Keratinocyte (primary cell): ENCODE data around the gene OTUD5. TPM values are rescaled to one million over a fixed set of nuclear protein-coding genes. Genes with fewer than 3 reads are reported as not detected.

Experiments
- DNase-seq: peaks from one replicate; pipeline ENCODE4 v3.0.0-alpha.2; 2011; ENCODE audit warnings: low read depth, missing footprints, low spot score
- FAIRE-seq: peaks from 2 replicates; lab custom pipeline; 2011; peaks lifted over from hg19 to GRCh38; lab: Jason Lieb, UNC
- H2AFZ ChIP-seq: 2 replicates; pipeline ENCODE4 v1.6.0; 2012; ENCODE audit warnings: low read length, control low read depth, inconsistent platforms; ENCODE audit not compliant: control insufficient read depth
- H3K27ac ChIP-seq: 2 replicates; pipeline ENCODE4 v1.5.1; 2011; ENCODE audit warnings: low read length; ENCODE audit not compliant: control insufficient read depth, insufficient read depth
- H3K27me3 ChIP-seq: 3 replicates; pipeline ENCODE4 v1.6.0; 2011; ENCODE audit warnings: low read length; ENCODE audit not compliant: control insufficient read depth, insufficient read depth; ENCODE audit errors: extremely low read depth
- H3K36me3 ChIP-seq, 2 experiments: 2 replicates in 1 of 2; 3 replicates in 1 of 2; pipeline ENCODE4 v1.5.1; 2011; ENCODE audit warnings: low read length in 2 of 2, mild to moderate bottlenecking in 1 of 2; ENCODE audit not compliant: control insufficient read depth in 2 of 2, insufficient read depth in 2 of 2; ENCODE audit errors: extremely low read depth in 1 of 2
- H3K4me1 ChIP-seq: 3 replicates; pipeline ENCODE4 v1.5.1; 2011; ENCODE audit warnings: low read length; ENCODE audit not compliant: control insufficient read depth, insufficient read depth; ENCODE audit errors: extremely low read depth
- H3K4me2 ChIP-seq: 3 replicates; pipeline ENCODE4 v1.6.0; 2011; ENCODE audit warnings: low read depth, low read length; ENCODE audit not compliant: control insufficient read depth, insufficient read depth; ENCODE audit errors: extremely low read depth
- H3K4me3 ChIP-seq, 3 experiments: fragments of 200-600 bp in 1 of 3; sonication (generic) in 1 of 3; 2 replicates in 2 of 3; 3 replicates in 1 of 3; pipeline ENCODE4 v1.5.1; 2011 to 2016; ENCODE audit warnings: low read length in 3 of 3, mild to moderate bottlenecking in 3 of 3, control low read depth in 2 of 3, inconsistent platforms in 1 of 3, low read depth in 1 of 3, mixed read lengths in 1 of 3, mixed run types in 1 of 3, moderate library complexity in 1 of 3; ENCODE audit not compliant: control insufficient read depth in 2 of 3, insufficient read depth in 2 of 3; ENCODE audit errors: extremely low read depth in 1 of 3
- H3K79me2 ChIP-seq: 2 replicates; pipeline ENCODE4 v1.6.0; 2012; ENCODE audit warnings: low read length; ENCODE audit not compliant: control insufficient read depth, insufficient read depth
- H3K9ac ChIP-seq: 3 replicates; pipeline ENCODE4 v1.6.0; 2011; ENCODE audit warnings: low read length; ENCODE audit not compliant: control insufficient read depth, insufficient read depth; ENCODE audit errors: extremely low read depth
- H3K9me1 ChIP-seq: 3 replicates; pipeline ENCODE4 v1.6.0; 2011; ENCODE audit warnings: low read length; ENCODE audit not compliant: control insufficient read depth, insufficient read depth; ENCODE audit errors: extremely low read depth
- H3K9me3 ChIP-seq: 2 replicates; pipeline ENCODE4 v1.5.1; 2012; ENCODE audit warnings: low read depth, low read length; ENCODE audit not compliant: control insufficient read depth
- H4K20me1 ChIP-seq: 3 replicates; pipeline ENCODE4 v1.6.0; 2011; ENCODE audit warnings: low read length; ENCODE audit not compliant: control insufficient read depth, insufficient read depth; ENCODE audit errors: extremely low read depth
- EZH2 ChIP-seq: IDR thresholded peaks from one replicate; pipeline ENCODE4 v1.6.1; 2012; ENCODE audit warnings: inconsistent platforms, mild to moderate bottlenecking, low read length, moderate library complexity
- dilution Hi-C: fragments of 300-500 bp; cut with MboI; formaldehyde crosslinking; loops from one replicate; pipeline ENCODE4 v1.7.0; 2020; ENCODE audit warnings: low sequenced_read_pairs; ENCODE audit not compliant: extremely low pct_ligation_motif_present
- polyA plus RNA-seq, 5 experiments: library from polyadenylated mRNA; depleted of rRNA in 3 of 5; stranded (reverse) in 3 of 5; stranded (forward) in 1 of 5; unstranded in 1 of 5; fragments of >200 nt; gene quantifications; 1 replicate in 1 of 5; 2 replicates in 3 of 5; 3 replicates in 1 of 5; pipeline versions ENCODE4 v1.2.1 to v1.2.3, GENCODE V29; 2011 to 2012; ENCODE audit warnings: missing spikeins in 2 of 5, low read depth in 1 of 5, low replicate concordance in 1 of 5
- TF ChIP-seq, protein P1 (sequence below), 3 experiments: IDR thresholded peaks in 1 of 3; conservative IDR thresholded peaks in 1 of 3; optimal IDR thresholded peaks in 1 of 3; 2 replicates in 2 of 3; 3 replicates in 1 of 3; pipeline versions ENCODE3 to v1.5.1; 2011; ENCODE audit warnings: low read length in 3 of 3, mild to moderate bottlenecking in 3 of 3, moderate library complexity in 2 of 3, control low read depth in 1 of 3, inconsistent platforms in 1 of 3; ENCODE audit not compliant: insufficient read depth in 2 of 3; ENCODE audit errors: extremely low read depth in 1 of 3

OTUD5 gene
- polyA plus RNA-seq, 1 donor (not counting 4 experiments of a cell fraction or from before 2014, with no cell fraction given): 40.3 TPM

DNA sequence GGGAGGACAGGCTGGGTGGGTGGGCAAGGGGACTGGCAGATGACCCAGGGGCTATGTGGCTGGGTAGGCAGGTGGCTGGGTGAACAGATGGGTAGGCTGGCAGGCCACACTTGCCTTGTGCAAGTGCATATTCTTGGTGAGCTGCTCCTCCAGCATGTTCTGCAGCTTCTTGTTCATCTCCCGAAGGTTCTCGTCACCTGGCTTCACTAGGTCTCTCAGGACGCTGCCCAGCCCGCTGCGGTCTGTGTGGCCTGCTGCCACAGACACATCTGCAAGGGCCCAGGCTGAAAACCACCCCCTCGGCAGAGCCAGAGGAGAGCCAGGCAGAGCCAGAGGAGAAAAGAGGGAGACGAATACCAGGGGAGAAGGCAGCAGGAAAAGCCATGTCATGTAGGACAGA lies 17.6 kb upstream of the OTUD5 start:
- DNase-seq (no peak), FAIRE-seq (no peak)
- Histone ChIP-seq H3K27me3 (no peaks in the 10 kb centered on the region), H3K9ac (no peak overlapping the region), H3K4me3 (no peak overlapping the region), H3K9me3 (no peaks in the 10 kb centered on the region), H3K4me2 (no peak overlapping the region), H3K27ac (no peak overlapping the region), H2AFZ (no peak overlapping the region), H3K79me2 (no peaks in the 10 kb centered on the region), H4K20me1 (no peaks in the 10 kb centered on the region), H3K9me1 (no peaks in the 10 kb centered on the region), H3K4me1 (peaks cover 5% of the 10 kb centered on the region), H3K36me3 (peaks cover 0 to 6% of the 10 kb centered on the region in 2 experiments)
- dilution Hi-C loops: no loop called here
- TF ChIP-seq, protein P1, sequence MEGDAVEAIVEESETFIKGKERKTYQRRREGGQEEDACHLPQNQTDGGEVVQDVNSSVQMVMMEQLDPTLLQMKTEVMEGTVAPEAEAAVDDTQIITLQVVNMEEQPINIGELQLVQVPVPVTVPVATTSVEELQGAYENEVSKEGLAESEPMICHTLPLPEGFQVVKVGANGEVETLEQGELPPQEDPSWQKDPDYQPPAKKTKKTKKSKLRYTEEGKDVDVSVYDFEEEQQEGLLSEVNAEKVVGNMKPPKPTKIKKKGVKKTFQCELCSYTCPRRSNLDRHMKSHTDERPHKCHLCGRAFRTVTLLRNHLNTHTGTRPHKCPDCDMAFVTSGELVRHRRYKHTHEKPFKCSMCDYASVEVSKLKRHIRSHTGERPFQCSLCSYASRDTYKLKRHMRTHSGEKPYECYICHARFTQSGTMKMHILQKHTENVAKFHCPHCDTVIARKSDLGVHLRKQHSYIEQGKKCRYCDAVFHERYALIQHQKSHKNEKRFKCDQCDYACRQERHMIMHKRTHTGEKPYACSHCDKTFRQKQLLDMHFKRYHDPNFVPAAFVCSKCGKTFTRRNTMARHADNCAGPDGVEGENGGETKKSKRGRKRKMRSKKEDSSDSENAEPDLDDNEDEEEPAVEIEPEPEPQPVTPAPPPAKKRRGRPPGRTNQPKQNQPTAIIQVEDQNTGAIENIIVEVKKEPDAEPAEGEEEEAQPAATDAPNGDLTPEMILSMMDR (optimal IDR thresholded peaks at IDR 0.05 in 1 of 3, IDR thresholded peaks at IDR 0.05 in 1 of 3, conservative IDR thresholded peaks at IDR 0.05 in 1 of 3; ENCODE audit: extremely low read depth in 1 of 3, insufficient read depth in 2 of 3, low read length in 3 of 3): no peak
- no peak for TF ChIP-seq EZH2

DNA sequence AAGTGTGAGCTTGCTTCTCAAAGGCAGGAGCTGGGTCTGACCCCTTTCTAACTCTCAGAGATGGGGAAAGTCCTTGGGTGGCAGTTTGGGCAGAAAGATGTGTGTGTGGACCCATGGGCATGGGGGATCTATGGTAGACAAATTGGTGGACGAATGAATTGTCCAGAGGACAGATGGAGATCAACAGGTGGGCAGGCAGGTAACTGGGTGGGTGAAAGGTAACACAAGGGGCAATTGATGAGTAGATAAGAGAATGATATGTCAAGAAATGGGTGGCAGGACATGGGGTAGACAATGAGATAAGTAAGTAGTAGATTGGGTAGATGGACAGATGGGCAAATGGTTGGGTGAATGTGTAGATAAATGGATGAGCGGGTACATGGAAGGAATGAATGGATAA lies 17.2 kb upstream of the OTUD5 start:
- Histone ChIP-seq H3K9ac (no peak overlapping the region), H3K27ac (no peak overlapping the region), H3K4me2 (no peak overlapping the region), H3K4me3 (no peak overlapping the region), H3K27me3 (no peaks in the 10 kb centered on the region), H3K36me3 (peaks cover 0 to 6% of the 10 kb centered on the region in 2 experiments), H3K9me3 (no peaks in the 10 kb centered on the region), H2AFZ (no peak overlapping the region), H3K9me1 (no peaks in the 10 kb centered on the region), H4K20me1 (no peaks in the 10 kb centered on the region), H3K79me2 (no peaks in the 10 kb centered on the region), H3K4me1 (peaks cover 5% of the 10 kb centered on the region)
- FAIRE-seq: no peak
- DNase-seq: no peak
- TF ChIP-seq EZH2: no peak
- TF ChIP-seq, protein P1 (optimal IDR thresholded peaks at IDR 0.05 in 1 of 3, IDR thresholded peaks at IDR 0.05 in 1 of 3, conservative IDR thresholded peaks at IDR 0.05 in 1 of 3; ENCODE audit: extremely low read depth in 1 of 3, insufficient read depth in 2 of 3, low read length in 3 of 3): no peak
- dilution Hi-C loops: no loop called here
